ENCODE data around the gene RIC8B. TPM values are rescaled to one million over a fixed set of nuclear protein-coding genes. Genes with fewer than 3 reads are reported as not detected.

The RIC8B gene
- total RNA-seq, 1 donor from 2014 or later, result 17.0 TPM

DNA sequence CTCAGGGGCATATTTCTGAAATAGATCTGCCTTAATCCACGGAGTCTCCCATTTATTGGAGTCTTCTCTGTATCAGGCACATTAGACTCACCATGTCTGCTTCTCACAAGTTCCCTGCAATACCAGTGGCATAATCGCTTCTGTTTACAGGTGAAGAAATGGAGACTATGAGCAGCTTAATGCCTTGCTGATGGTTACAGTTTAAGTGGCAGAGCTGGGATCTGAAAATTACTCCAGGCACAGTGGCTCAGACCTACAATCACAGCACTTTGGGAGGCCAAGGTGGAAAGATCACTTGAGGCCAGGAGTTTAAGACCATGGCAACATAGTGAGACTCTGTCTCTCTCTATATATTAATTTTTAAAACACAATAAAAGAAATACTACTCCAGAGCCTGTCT, 7.3 kb upstream of the RIC8B start:
- no peak for DNase-seq (ENCODE audit: extremely low spot score, unreplicated experiment)
- no peak overlapping the region for H3K4me3 Mint-ChIP-seq (ENCODE audit: unreplicated experiment)

DNA sequence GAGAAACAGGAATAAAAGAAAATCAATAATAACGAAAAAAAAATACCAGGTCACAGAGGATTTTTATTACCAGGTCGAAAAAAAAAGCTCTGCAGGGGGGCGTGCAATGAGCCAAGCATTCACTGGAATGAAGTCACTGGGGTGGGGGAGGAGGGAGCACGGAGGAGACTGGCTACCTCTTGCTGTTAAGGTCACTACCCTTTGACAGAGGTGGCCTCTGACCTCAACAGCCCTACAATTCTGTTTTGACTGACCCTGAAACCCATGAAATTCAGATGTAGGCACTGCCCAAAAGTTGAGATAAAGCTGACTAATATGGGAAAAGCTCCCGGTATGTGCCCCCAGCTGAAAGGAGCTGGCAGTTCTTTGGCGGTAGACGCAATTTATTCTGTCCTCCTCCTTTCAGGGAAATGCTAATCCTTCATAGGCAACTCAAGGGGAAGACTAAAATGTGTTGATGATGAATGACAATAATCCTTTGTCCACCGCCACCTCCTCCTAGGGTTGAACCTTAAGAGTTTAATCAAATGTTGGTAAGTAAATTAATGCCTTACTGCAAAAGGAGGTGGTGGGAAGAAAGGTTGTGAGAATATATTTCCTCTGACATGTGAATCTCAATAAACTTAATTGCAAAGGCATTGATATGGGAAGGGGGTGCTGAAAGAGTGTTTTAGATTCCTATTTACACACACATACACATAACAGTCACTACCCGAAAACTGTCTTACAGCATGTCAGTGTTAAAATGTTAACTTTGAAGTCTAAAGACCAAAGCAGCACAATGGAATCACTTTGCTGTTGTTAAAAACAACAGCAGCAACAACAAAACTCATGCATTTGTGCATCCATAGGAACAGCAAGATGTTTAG, 6.3 kb upstream of the RIC8B start:
- no peaks in the 10 kb centered on the region for H3K9me3 Mint-ChIP-seq (ENCODE audit: unreplicated experiment)
- H3K27me3 Mint-ChIP-seq (ENCODE audit: unreplicated experiment), result no peaks in the 10 kb centered on the region
- peak overlapping the region; percentile 79 for H3K27ac Mint-ChIP-seq (ENCODE audit: unreplicated experiment)
- DNase-seq (ENCODE audit: extremely low spot score, unreplicated experiment), result no peak
- H3K36me3 Mint-ChIP-seq (ENCODE audit: unreplicated experiment), result no peaks in the 10 kb centered on the region
- peak overlapping the region; percentile 38 for H3K4me3 Mint-ChIP-seq (ENCODE audit: unreplicated experiment)
- H3K4me1 Mint-ChIP-seq (ENCODE audit: unreplicated experiment), result peaks cover 45% of the 10 kb centered on the region
- TF ChIP-seq, protein P1, sequence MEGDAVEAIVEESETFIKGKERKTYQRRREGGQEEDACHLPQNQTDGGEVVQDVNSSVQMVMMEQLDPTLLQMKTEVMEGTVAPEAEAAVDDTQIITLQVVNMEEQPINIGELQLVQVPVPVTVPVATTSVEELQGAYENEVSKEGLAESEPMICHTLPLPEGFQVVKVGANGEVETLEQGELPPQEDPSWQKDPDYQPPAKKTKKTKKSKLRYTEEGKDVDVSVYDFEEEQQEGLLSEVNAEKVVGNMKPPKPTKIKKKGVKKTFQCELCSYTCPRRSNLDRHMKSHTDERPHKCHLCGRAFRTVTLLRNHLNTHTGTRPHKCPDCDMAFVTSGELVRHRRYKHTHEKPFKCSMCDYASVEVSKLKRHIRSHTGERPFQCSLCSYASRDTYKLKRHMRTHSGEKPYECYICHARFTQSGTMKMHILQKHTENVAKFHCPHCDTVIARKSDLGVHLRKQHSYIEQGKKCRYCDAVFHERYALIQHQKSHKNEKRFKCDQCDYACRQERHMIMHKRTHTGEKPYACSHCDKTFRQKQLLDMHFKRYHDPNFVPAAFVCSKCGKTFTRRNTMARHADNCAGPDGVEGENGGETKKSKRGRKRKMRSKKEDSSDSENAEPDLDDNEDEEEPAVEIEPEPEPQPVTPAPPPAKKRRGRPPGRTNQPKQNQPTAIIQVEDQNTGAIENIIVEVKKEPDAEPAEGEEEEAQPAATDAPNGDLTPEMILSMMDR (IDR thresholded peaks at IDR 0.05), result no peak

More for the DNA sequence above, 7.3 kb upstream of the RIC8B start:
- TF ChIP-seq, protein P1 (IDR thresholded peaks at IDR 0.05), result no peak
- H3K9me3 Mint-ChIP-seq (ENCODE audit: unreplicated experiment), result no peaks in the 10 kb centered on the region
- no peaks in the 10 kb centered on the region for H3K36me3 Mint-ChIP-seq (ENCODE audit: unreplicated experiment)
- peaks cover 42% of the 10 kb centered on the region for H3K4me1 Mint-ChIP-seq (ENCODE audit: unreplicated experiment)
- no peaks in the 10 kb centered on the region for H3K27me3 Mint-ChIP-seq (ENCODE audit: unreplicated experiment)
- H3K27ac Mint-ChIP-seq (ENCODE audit: unreplicated experiment), result peak overlapping the region; percentile 79

DNA sequence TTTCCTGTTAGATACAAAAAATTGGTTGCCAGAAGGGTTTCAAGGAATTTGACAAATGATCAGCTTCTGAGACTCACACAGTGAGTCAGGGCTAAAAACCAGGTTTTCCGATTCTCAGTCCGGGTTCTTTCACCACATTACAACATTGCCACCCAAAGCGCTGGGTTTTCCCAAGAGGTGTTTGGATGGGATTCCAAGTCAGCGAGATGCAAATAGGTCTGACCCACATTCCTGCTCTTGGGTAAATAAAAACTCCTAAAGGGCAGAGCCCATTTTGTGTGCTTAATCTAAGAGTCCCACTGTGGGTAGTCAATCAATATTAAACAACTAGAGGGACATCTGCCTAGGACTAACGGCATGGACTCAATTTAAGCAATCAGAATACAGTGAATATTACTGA, 5.4 kb upstream of the RIC8B start:
- Mint-ChIP-seq H3K9me3 (ENCODE audit: unreplicated experiment) (no peaks in the 10 kb centered on the region), H3K27me3 (ENCODE audit: unreplicated experiment) (no peaks in the 10 kb centered on the region), H3K36me3 (ENCODE audit: unreplicated experiment) (no peaks in the 10 kb centered on the region), H3K4me3 (ENCODE audit: unreplicated experiment) (no peak overlapping the region), H3K27ac (ENCODE audit: unreplicated experiment) (peak overlapping the region; percentile 79), H3K4me1 (ENCODE audit: unreplicated experiment) (peaks cover 51% of the 10 kb centered on the region)
- TF ChIP-seq, protein P1 (IDR thresholded peaks at IDR 0.05), result no peak
- DNase-seq (ENCODE audit: extremely low spot score, unreplicated experiment), result no peak

DNA sequence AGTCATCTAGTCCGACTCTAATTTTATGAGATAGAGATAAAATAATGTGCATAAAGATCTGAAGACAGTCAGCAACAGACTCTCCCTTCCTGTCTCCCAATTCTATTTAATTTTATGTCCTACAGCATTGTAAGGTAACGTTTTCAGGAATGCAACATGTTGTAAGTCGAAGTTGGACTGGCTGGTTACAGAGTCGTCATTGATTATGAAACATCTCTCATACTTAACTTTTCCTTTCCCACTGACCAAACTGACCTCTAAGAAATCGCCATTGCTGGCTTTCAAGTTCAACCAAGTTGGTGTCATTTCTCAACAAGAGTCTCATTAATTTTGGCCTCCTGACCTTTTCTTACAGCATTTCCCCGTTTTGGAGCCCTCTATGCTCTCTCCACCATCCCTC, 4.9 kb upstream of the RIC8B start:
- H3K36me3 Mint-ChIP-seq (ENCODE audit: unreplicated experiment), result no peaks in the 10 kb centered on the region
- DNase-seq (ENCODE audit: extremely low spot score, unreplicated experiment), result no peak
- H3K4me3 Mint-ChIP-seq (ENCODE audit: unreplicated experiment), result no peak overlapping the region
- peaks cover 53% of the 10 kb centered on the region for H3K4me1 Mint-ChIP-seq (ENCODE audit: unreplicated experiment)
- peak overlapping the region; percentile 79 for H3K27ac Mint-ChIP-seq (ENCODE audit: unreplicated experiment)
- no peaks in the 10 kb centered on the region for H3K27me3 Mint-ChIP-seq (ENCODE audit: unreplicated experiment)
- H3K9me3 Mint-ChIP-seq (ENCODE audit: unreplicated experiment), result no peaks in the 10 kb centered on the region
- TF ChIP-seq, protein P1 (IDR thresholded peaks at IDR 0.05), result no peak

DNA sequence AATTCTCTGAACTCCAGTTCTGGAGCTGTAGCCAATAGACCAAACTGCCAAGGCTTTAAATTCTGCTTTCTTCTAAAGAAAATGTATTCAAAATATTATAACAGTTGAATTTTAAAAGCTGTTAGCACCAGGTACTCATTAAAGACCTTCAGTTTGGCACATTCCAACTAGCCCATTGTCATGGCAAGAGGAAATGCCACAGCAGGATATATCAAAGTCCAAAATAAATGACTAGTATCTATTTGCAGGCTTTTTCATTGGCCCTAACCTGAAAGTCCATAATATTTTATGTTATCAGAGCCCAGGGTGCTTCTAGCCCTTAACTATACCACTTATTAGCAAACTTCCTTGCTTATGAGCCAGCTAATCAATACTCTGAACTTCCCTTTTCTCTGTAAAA, 3.1 kb upstream of the RIC8B start:
- Mint-ChIP-seq H3K4me1 (ENCODE audit: unreplicated experiment) (peaks cover 63% of the 10 kb centered on the region), H3K36me3 (ENCODE audit: unreplicated experiment) (no peaks in the 10 kb centered on the region), H3K4me3 (ENCODE audit: unreplicated experiment) (no peak overlapping the region)

More for the DNA sequence above, 3.1 kb upstream of the RIC8B start:
- Mint-ChIP-seq H3K9me3 (ENCODE audit: unreplicated experiment) (no peaks in the 10 kb centered on the region), H3K27ac (ENCODE audit: unreplicated experiment) (no peak overlapping the region), H3K27me3 (ENCODE audit: unreplicated experiment) (no peaks in the 10 kb centered on the region)
- DNase-seq (ENCODE audit: extremely low spot score, unreplicated experiment), result no peak
- TF ChIP-seq, protein P1 (IDR thresholded peaks at IDR 0.05), result no peak
